HepG2 (cell line): ENCODE data around the gene EVA1A. TPM values are rescaled to one million over a fixed set of nuclear protein-coding genes. Genes with fewer than 3 reads are reported as not detected.

Experiments
- CENPBD1 ChIP-seq: sonication (generic); formaldehyde crosslinking; IDR thresholded peaks from 2 replicates; pipeline ENCODE4 v1.8.0; 2022; ENCODE audit warnings: missing genetic modification reagents, low read depth, mild to moderate bottlenecking, borderline replicate concordance
- FIP1L1 ChIP-seq: fragments of 200-400 bp; formaldehyde crosslinking; IDR thresholded peaks from 2 replicates; pipeline ENCODE4 v1.6.1; 2018; ENCODE audit warnings: low read depth, mild to moderate bottlenecking, low read length, moderate library complexity, borderline replicate concordance; ENCODE audit not compliant: insufficient read depth
- HNRNPLL ChIP-seq: fragments of 200-400 bp; formaldehyde crosslinking; IDR thresholded peaks from 2 replicates; pipeline ENCODE4 v1.6.1; 2017; ENCODE audit warnings: mild to moderate bottlenecking, low read depth, low read length; ENCODE audit not compliant: poor library complexity, severe bottlenecking
- HOXA7 ChIP-seq: sonication (generic); formaldehyde crosslinking; IDR thresholded peaks from 2 replicates; pipeline ENCODE4 v1.8.1; 2022; ENCODE audit warnings: mild to moderate bottlenecking, missing genetic modification reagents, moderate library complexity
- IKZF4 ChIP-seq: sonication (generic); formaldehyde crosslinking; IDR thresholded peaks from 2 replicates; pipeline ENCODE4 v1.5.1; 2020; ENCODE audit warnings: borderline replicate concordance, mild to moderate bottlenecking, low read depth, missing genetic modification reagents; ENCODE audit errors: not compliant biosample characterization
- KDM4B ChIP-seq: sonication (generic); formaldehyde crosslinking; IDR thresholded peaks from 2 replicates; pipeline ENCODE4 v1.4.0; 2020; ENCODE audit warnings: missing genetic modification reagents
- MAFF ChIP-seq: IDR thresholded peaks from 2 replicates; pipeline ENCODE4 v1.6.1; 2011; ENCODE audit warnings: low read depth, low read length, improper control_type of control experiment
- MED8 ChIP-seq: sonication (generic); formaldehyde crosslinking; IDR thresholded peaks from 2 replicates; pipeline ENCODE4 v1.8.1; 2023; ENCODE audit warnings: mild to moderate bottlenecking, missing genetic modification reagents; ENCODE audit not compliant: insufficient replicate concordance
- MEF2D ChIP-seq: sonication (generic); formaldehyde crosslinking; IDR thresholded peaks from 2 replicates; pipeline ENCODE4 v1.5.1; 2020; ENCODE audit warnings: mild to moderate bottlenecking, missing genetic modification reagents
- NFE2L2 ChIP-seq: fragments of 150-350 bp; IDR thresholded peaks from 2 replicates; pipeline ENCODE4 v1.6.1; 2014; ENCODE audit warnings: low read length
- RELA ChIP-seq: sonication (generic); formaldehyde crosslinking; IDR thresholded peaks from 2 replicates; pipeline ENCODE4 v1.4.0; 2020; ENCODE audit warnings: missing genetic modification reagents
- RFX3 ChIP-seq: IDR thresholded peaks from 2 replicates; pipeline ENCODE4 v1.6.1; 2016; ENCODE audit warnings: missing biosample characterization, missing genetic modification reagents
- SIN3B ChIP-seq: fragments of 150-350 bp; IDR thresholded peaks from 2 replicates; pipeline ENCODE4 v1.6.1; 2014; ENCODE audit warnings: low read length
- STAT6 ChIP-seq: sonication (generic); formaldehyde crosslinking; IDR thresholded peaks from 2 replicates; pipeline ENCODE4 v1.4.0; 2020; ENCODE audit warnings: missing genetic modification reagents, mild to moderate bottlenecking, borderline replicate concordance
- THAP8 ChIP-seq: sonication (generic); formaldehyde crosslinking; IDR thresholded peaks from 2 replicates; pipeline ENCODE4 v1.5.1; 2020; ENCODE audit warnings: missing genetic modification reagents, mild to moderate bottlenecking, borderline replicate concordance
- TOPORS ChIP-seq: sonication (generic); formaldehyde crosslinking; IDR thresholded peaks from 2 replicates; pipeline ENCODE4 v1.8.0; 2023; ENCODE audit warnings: mild to moderate bottlenecking, missing genetic modification reagents
- ZBTB21 ChIP-seq: sonication (generic); formaldehyde crosslinking; IDR thresholded peaks from 2 replicates; pipeline ENCODE4 v1.4.0; 2020; ENCODE audit warnings: missing genetic modification reagents
- ZBTB37 ChIP-seq: sonication (generic); formaldehyde crosslinking; IDR thresholded peaks from 2 replicates; pipeline ENCODE4 v1.4.0; 2020; ENCODE audit warnings: mild to moderate bottlenecking, missing genetic modification reagents
- ZNF20 ChIP-seq: sonication (generic); formaldehyde crosslinking; IDR thresholded peaks from 2 replicates; pipeline ENCODE4 v1.4.0; 2020; ENCODE audit warnings: mild to moderate bottlenecking, moderate library complexity, missing genetic modification reagents
- ZNF496 ChIP-seq: sonication (generic); formaldehyde crosslinking; IDR thresholded peaks from 2 replicates; pipeline ENCODE4 v1.8.1; 2023; ENCODE audit warnings: mild to moderate bottlenecking, moderate library complexity, missing genetic modification reagents; ENCODE audit not compliant: insufficient replicate concordance
- ZNF713 ChIP-seq: sonication (generic); formaldehyde crosslinking; IDR thresholded peaks from 2 replicates; pipeline ENCODE4 v1.4.0; 2020; ENCODE audit warnings: mild to moderate bottlenecking, missing genetic modification reagents
- ZNF773 ChIP-seq: sonication (generic); formaldehyde crosslinking; IDR thresholded peaks from 2 replicates; pipeline ENCODE4 v1.4.0; 2020; ENCODE audit warnings: missing genetic modification reagents, borderline replicate concordance
- ZNF816 ChIP-seq: sonication (generic); formaldehyde crosslinking; IDR thresholded peaks from 2 replicates; pipeline ENCODE4 v1.8.0; 2022; ENCODE audit warnings: missing genetic modification reagents, mild to moderate bottlenecking, borderline replicate concordance
- polyA plus RNA-seq, 8 experiments: library from polyadenylated mRNA; depleted of rRNA in 3 of 8; stranded (reverse) in 7 of 8; unstranded in 1 of 8; fragments of >200 nt; fragmentation: Illumina TruSeq in 4 of 8; extraction: Trizol in 4 of 8; gene quantifications; 2 replicates each; pipeline versions ENCODE4 v1.2.1 to v1.2.3, GENCODE V29; 2011 to 2016; ENCODE audit warnings: low read depth in 4 of 8, missing spikeins in 1 of 8, mixed read lengths in 1 of 8; ENCODE audit not compliant: insufficient read depth in 1 of 8
- total RNA-seq, 5 experiments: library from RNA; depleted of rRNA; stranded (reverse); fragments of >200 nt; fragmentation: Illumina TruSeq; extraction: Trizol; gene quantifications; 2 replicates each; pipeline ENCODE4 v1.2.3, GENCODE V29; 2016; ENCODE audit warnings: low read depth in 1 of 5

EVA1A gene
- total and polyA plus RNA-seq, 2 of the 13 experiments (the other 11 are each of a cell fraction or from before 2014, with no cell fraction given), result 57.5 to 57.8 TPM

- TF ChIP-seq THAP8 (CRISPR knock-in tag), result no peak
- TF ChIP-seq ZNF496, result no peak
- TF ChIP-seq IKZF4 (CRISPR knock-in tag), result no peak
- no peak for TF ChIP-seq HOXA7 (CRISPR knock-in tag)
- TF ChIP-seq MEF2D (CRISPR knock-in tag), result peak; percentile 74
- peak; percentile 92 for TF ChIP-seq MAFF
- TF ChIP-seq ZBTB37 (CRISPR knock-in tag), result peak; percentile 15; the same call in 1 of the 2 replicates
- TF ChIP-seq CENPBD1, result peak; percentile 87; the same call in 1 of the 2 replicates
- TF ChIP-seq HNRNPLL, result no peak
- peak; percentile 72; the same call in 1 of the 2 replicates for TF ChIP-seq TOPORS
- no peak for TF ChIP-seq ZBTB21 (CRISPR knock-in tag)
- no peak for TF ChIP-seq KDM4B
- no peak for TF ChIP-seq ZNF816 (CRISPR knock-in tag)
- TF ChIP-seq RELA (CRISPR knock-in tag), result no peak
- no peak for TF ChIP-seq ZNF713 (CRISPR knock-in tag)
- TF ChIP-seq RFX3, result no peak
- TF ChIP-seq STAT6 (CRISPR knock-in tag), result peak; percentile 84
- no peak for TF ChIP-seq ZNF20 (CRISPR knock-in tag)
- TF ChIP-seq SIN3B, result no peak
- peak; percentile 58 for TF ChIP-seq MED8
- TF ChIP-seq ZNF773, result no peak
- TF ChIP-seq NFE2L2, result no peak
- no peak for TF ChIP-seq FIP1L1
These were observed 10.4 kb upstream of the EVA1A start (continued) for GRCh38 chr2:75570948-75571729.
